H9 (cell line): ENCODE measurements around the gene FUT1. TPM values are rescaled to one million over a fixed set of nuclear protein-coding genes. Genes with fewer than 3 reads are reported as not detected.

ENCODE experiments used
- DNase-seq: peaks from one replicate; pipeline ENCODE4 v3.0.0-alpha.2; 2017
- H2AFZ ChIP-seq: one replicate; pipeline ENCODE4 v1.6.1; 2013; ENCODE audit warnings: mild to moderate bottlenecking, low read length, control low read depth, moderate library complexity
- H2AK5ac ChIP-seq: 2 replicates; pipeline ENCODE4 v1.6.1; 2013; ENCODE audit warnings: low read length, control low read depth, mixed read lengths; ENCODE audit not compliant: insufficient read length
- H2BK120ac ChIP-seq: one replicate; pipeline ENCODE4 v1.6.1; 2013; ENCODE audit warnings: low read depth, mild to moderate bottlenecking, low read length, control low read depth, inconsistent platforms; ENCODE audit not compliant: poor library complexity, severe bottlenecking
- H2BK12ac ChIP-seq: 2 replicates; pipeline ENCODE4 v1.6.1; 2013; ENCODE audit warnings: low read length, control low read depth, mixed read lengths, low read depth; ENCODE audit not compliant: insufficient read length
- H2BK15ac ChIP-seq: 2 replicates; pipeline ENCODE4 v1.6.1; 2013; ENCODE audit warnings: low read depth, low read length, control low read depth
- H2BK20ac ChIP-seq: one replicate; pipeline ENCODE4 v1.6.1; 2013; ENCODE audit warnings: low read depth, mild to moderate bottlenecking, low read length, control low read depth, inconsistent platforms; ENCODE audit not compliant: poor library complexity, severe bottlenecking
- H2BK5ac ChIP-seq: 2 replicates; pipeline ENCODE4 v1.6.1; 2013; ENCODE audit warnings: low read length, control low read depth, mixed read lengths; ENCODE audit not compliant: insufficient read length
- H3K14ac ChIP-seq: 2 replicates; pipeline ENCODE4 v1.6.1; 2013; ENCODE audit warnings: low read length, control low read depth; ENCODE audit not compliant: insufficient read depth
- H3K18ac ChIP-seq: 2 replicates; pipeline ENCODE4 v1.6.1; 2013; ENCODE audit warnings: low read depth, mild to moderate bottlenecking, mixed read lengths, low read length, control low read depth; ENCODE audit not compliant: insufficient read length
- H3K23ac ChIP-seq: 2 replicates; pipeline ENCODE4 v1.6.1; 2013; ENCODE audit warnings: low read length, control low read depth, mixed read lengths, low read depth; ENCODE audit not compliant: insufficient read length
- H3K23me2 ChIP-seq: 2 replicates; pipeline ENCODE4 v1.6.1; 2013; ENCODE audit warnings: low read depth, mild to moderate bottlenecking, mixed read lengths, low read length, control low read depth; ENCODE audit not compliant: insufficient read length, poor library complexity, severe bottlenecking
- H3K27ac ChIP-seq: 2 replicates; pipeline ENCODE4 v1.5.1; 2013; ENCODE audit warnings: low read length, control low read depth, mixed read lengths, low read depth; ENCODE audit not compliant: insufficient read length
- H3K27me3 ChIP-seq: 2 replicates; pipeline ENCODE4 v1.6.1; 2013; ENCODE audit warnings: low read length, control low read depth, inconsistent platforms; ENCODE audit not compliant: insufficient read depth
- H3K4ac ChIP-seq: 2 replicates; pipeline ENCODE4 v1.6.1; 2013; ENCODE audit warnings: low read depth, mild to moderate bottlenecking, control low read depth, inconsistent platforms, low read length, moderate library complexity
- H3K4me1 ChIP-seq: 2 replicates; pipeline ENCODE4 v1.6.1; 2013; ENCODE audit warnings: low read length, control low read depth, inconsistent platforms; ENCODE audit not compliant: insufficient read depth
- H3K4me2 ChIP-seq: 2 replicates; pipeline ENCODE4 v1.6.1; 2013; ENCODE audit warnings: low read length, control low read depth, mixed read lengths; ENCODE audit not compliant: insufficient read length, insufficient read depth
- H3K56ac ChIP-seq: 2 replicates; pipeline ENCODE4 v1.6.1; 2013; ENCODE audit warnings: low read depth, mild to moderate bottlenecking, mixed read lengths, low read length, control low read depth; ENCODE audit not compliant: insufficient read length
- H3K79me1 ChIP-seq: 2 replicates; pipeline ENCODE4 v1.6.1; 2013; ENCODE audit warnings: low read depth, mild to moderate bottlenecking, moderate library complexity, low read length, control low read depth, inconsistent platforms; ENCODE audit not compliant: insufficient read depth, poor library complexity, severe bottlenecking
- H3K79me2 ChIP-seq: 2 replicates; pipeline ENCODE4 v1.6.1; 2013; ENCODE audit warnings: low read length, control low read depth, inconsistent platforms; ENCODE audit not compliant: insufficient read depth
- H3K9ac ChIP-seq: 2 replicates; pipeline ENCODE4 v1.6.1; 2013; ENCODE audit warnings: low read length, control low read depth, mixed read lengths; ENCODE audit not compliant: insufficient read length; ENCODE audit errors: extremely low read depth
- H3K9me3 ChIP-seq: one replicate; pipeline ENCODE4 v1.6.1; 2013; ENCODE audit warnings: low read depth, low read length, inconsistent platforms; ENCODE audit not compliant: control insufficient read depth
- H3T11ph ChIP-seq: one replicate; pipeline ENCODE4 v1.6.1; 2013; ENCODE audit warnings: mild to moderate bottlenecking, low read length, control low read depth, inconsistent platforms
- H4K20me1 ChIP-seq: one replicate; pipeline ENCODE4 v1.6.1; 2013; ENCODE audit not compliant: control insufficient read depth, insufficient read length, insufficient read depth
- H4K5ac ChIP-seq: 2 replicates; pipeline ENCODE4 v1.6.1; 2013; ENCODE audit warnings: low read depth, mild to moderate bottlenecking, mixed read lengths, low read length, control low read depth; ENCODE audit not compliant: insufficient read length
- H4K8ac ChIP-seq: replicated peaks from 2 replicates; pipeline ENCODE4 v1.6.1; 2013; ENCODE audit warnings: low read length, control low read depth, mixed read lengths, low read depth; ENCODE audit not compliant: insufficient read length
- H4K91ac ChIP-seq: 2 replicates; pipeline ENCODE4 v1.6.1; 2013; ENCODE audit warnings: low read depth, mild to moderate bottlenecking, moderate library complexity, mixed read lengths, low read length, control low read depth; ENCODE audit not compliant: insufficient read length
- H3K27ac Mint-ChIP-seq, 3 experiments: 2 replicates in 2 of 3; 3 replicates in 1 of 3; pipeline ENCODE4 v1.8.0; 2020 to 2021; ENCODE audit warnings: mixed read lengths in 3 of 3, mild to moderate bottlenecking in 1 of 3, moderate library complexity in 1 of 3
- H3K27me3 Mint-ChIP-seq: 2 replicates; pipeline ENCODE4 v1.8.0; 2021; ENCODE audit warnings: low read depth, mild to moderate bottlenecking, moderate library complexity, mixed read lengths
- H3K36me3 Mint-ChIP-seq, 3 experiments: 2 replicates in 2 of 3; 3 replicates in 1 of 3; pipeline ENCODE4 v1.8.0; 2020 to 2021; ENCODE audit warnings: low read depth in 3 of 3, mixed read lengths in 3 of 3; ENCODE audit not compliant: insufficient read depth in 1 of 3
- H3K4me1 Mint-ChIP-seq, 2 experiments: 2 replicates each; pipeline ENCODE4 v1.8.0; 2020; ENCODE audit warnings: mixed read lengths in 2 of 2
- H3K4me3 Mint-ChIP-seq, 2 experiments: 2 replicates in 1 of 2; 3 replicates in 1 of 2; pipeline ENCODE4 v1.8.0; 2020 to 2021; ENCODE audit warnings: mild to moderate bottlenecking in 2 of 2, mixed read lengths in 2 of 2, moderate library complexity in 1 of 2
- H3K9me3 Mint-ChIP-seq, 2 experiments: 2 replicates in 1 of 2; 3 replicates in 1 of 2; pipeline ENCODE4 v1.8.0; 2020; ENCODE audit warnings: mild to moderate bottlenecking in 2 of 2, mixed read lengths in 2 of 2, moderate library complexity in 1 of 2
- CTCF ChIP-seq: fragments of 200-600 bp; sonication (generic); conservative IDR thresholded peaks from 3 replicates; pipeline ENCODE4 v1.8.0; 2021; ENCODE audit warnings: antibody characterized with exemption, mild to moderate bottlenecking
- WGBS: extraction: QIAGEN DNeasy Blood & Tissue Kit; methylation state at CpG from one replicate; pipeline ENCODE4 v1.1.7; 2013; ENCODE audit warnings: missing lambda C conversion rate, low lambda C conversion rate, mixed read lengths; ENCODE audit not compliant: insufficient read length; ENCODE audit errors: extremely low coverage; 5-methylcytosine and 5-hydroxymethylcytosine counted together
- total RNA-seq: library from RNA; stranded (reverse); gene quantifications from 2 replicates; pipeline ENCODE4 v1.2.1, GENCODE V29; 2021

FUT1 gene
- total RNA-seq, 1 experiment from 2014 or later = 16.1 TPM

- Histone ChIP-seq H4K20me1 (no peaks in the 10 kb centered on the region), H3K23ac (no peak overlapping the region)
- H3K9me3 Mint-ChIP-seq = peaks cover 2 to 4% of the 10 kb centered on the region in 2 experiments; a peak in 3 of 5 replicates
Measured at GRCh38 chr19:48702701-48703100, 49.7 kb downstream of the FUT1 start.

More at GRCh38 chr19:48702701-48703100, 49.7 kb downstream of the FUT1 start:
- Histone ChIP-seq H2BK5ac (no peak overlapping the region), H3K4me1 (no peaks in the 10 kb centered on the region), H3K14ac (no peak overlapping the region), H2BK20ac (no peak overlapping the region), H4K91ac (no peak overlapping the region), H2BK15ac (no peak overlapping the region), H2BK120ac (no peak overlapping the region), H3K18ac (no peak overlapping the region), H2AFZ (no peak overlapping the region), H4K5ac (no peak overlapping the region), H3K4ac (no peak overlapping the region), H2BK12ac (no peak overlapping the region), H3K27ac (no peak overlapping the region), H3K79me1 (no peaks in the 10 kb centered on the region), H3K79me2 (no peaks in the 10 kb centered on the region), H3K23me2 (no peaks in the 10 kb centered on the region), H4K8ac (no peak overlapping the region), H3K9me3 (no peaks in the 10 kb centered on the region), H3K27me3 (no peaks in the 10 kb centered on the region), H3K9ac (no peak overlapping the region), H3K56ac (no peak overlapping the region), H3T11ph (no peak overlapping the region), H2AK5ac (no peak overlapping the region), H3K4me2 (no peak overlapping the region)
- Mint-ChIP-seq H3K36me3 (peaks cover 24 to 37% (median 33%) of the 10 kb centered on the region in 3 experiments), H3K4me1 (peaks cover 0 to 7% of the 10 kb centered on the region in 2 experiments; a peak in 3 of 4 replicates), H3K4me3 (no peak overlapping the region; a peak in 1 of 5 replicates), H3K27me3 (no peaks in the 10 kb centered on the region), H3K27ac (no peak overlapping the region)
- DNase-seq = no peak
- whole genome bisulfite sequencing = no CpG with 5 or more reads among the region's 13 CpGs
- no peak for TF ChIP-seq CTCF
